NCI-H226 (cell line): ENCODE data around the gene NCKAP5.

Experiments
- DNase-seq: peaks from one replicate; pipeline ENCODE4 v3.0.0-alpha.2; 2015

NCKAP5 gene

GRCh38 chr2:133456971-133457370, 111.3 kb downstream of the NCKAP5 start:
- no peak for DNase-seq

DNA sequence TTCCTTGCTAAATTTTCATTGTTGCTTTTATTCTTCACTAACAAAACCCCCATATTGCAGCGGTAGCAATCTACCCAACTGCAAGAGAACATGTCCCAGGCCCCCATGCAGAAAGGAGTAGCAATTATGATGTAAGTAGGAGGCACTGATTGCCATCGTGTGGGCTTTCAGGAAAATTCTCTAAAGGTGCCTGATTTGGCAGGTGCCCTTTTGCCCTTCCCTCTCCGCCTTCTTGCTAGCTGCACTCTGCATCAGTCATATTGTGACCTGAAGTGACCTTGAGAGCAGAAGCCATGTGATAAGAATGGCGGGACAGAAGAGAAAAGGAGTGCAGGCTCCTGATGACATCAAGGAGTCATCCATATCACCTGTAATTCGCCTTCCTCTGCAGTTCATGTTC, 112.1 kb downstream of the NCKAP5 start:
- no peak for DNase-seq

- DNase-seq: no peak
Measured at GRCh38 chr2:133453032-133453431, 115.2 kb downstream of the NCKAP5 start.

DNA sequence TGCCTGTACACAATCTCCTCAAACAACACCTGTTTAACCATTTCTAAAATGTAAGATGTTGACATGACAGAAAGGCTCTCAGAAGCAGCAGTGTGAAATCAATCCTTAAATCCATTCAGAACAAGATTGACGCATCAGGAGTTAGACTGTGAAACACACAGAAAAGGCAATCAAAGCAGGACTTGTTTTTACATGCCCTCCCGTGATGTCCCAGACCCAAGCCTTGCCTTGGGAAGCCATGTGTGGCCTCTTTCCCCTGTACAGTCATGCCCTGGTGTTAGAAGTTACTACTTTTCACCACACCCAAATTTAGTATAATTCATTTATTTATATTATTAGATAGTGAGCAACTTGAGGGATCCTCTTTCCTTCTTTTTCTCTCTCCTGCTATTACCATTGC, 115.7 kb downstream of the NCKAP5 start:
- DNase-seq: no peak

GRCh38 chr2:133452146-133452545, 116.1 kb downstream of the NCKAP5 start:
- DNase-seq: no peak

DNA sequence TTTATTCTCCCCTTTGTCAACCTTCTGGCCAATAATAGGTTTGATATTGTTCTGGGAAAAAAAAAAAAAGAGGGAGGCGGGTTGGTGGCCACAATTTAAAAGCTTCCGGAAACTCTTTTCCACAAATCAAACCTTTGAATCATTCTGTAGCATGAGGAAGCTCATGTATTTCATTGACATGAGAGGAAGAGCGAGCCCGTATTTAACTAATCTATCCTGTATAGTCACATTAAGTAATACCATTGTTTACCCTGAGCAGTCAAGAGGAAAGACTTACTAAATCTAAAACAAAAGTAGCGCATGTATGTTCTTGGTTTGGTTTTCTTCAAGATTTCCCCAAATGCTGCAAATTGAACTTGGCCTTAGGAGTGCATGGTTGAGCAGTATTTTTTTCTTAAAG, 120.1 kb downstream of the NCKAP5 start:
- no peak for DNase-seq

DNA sequence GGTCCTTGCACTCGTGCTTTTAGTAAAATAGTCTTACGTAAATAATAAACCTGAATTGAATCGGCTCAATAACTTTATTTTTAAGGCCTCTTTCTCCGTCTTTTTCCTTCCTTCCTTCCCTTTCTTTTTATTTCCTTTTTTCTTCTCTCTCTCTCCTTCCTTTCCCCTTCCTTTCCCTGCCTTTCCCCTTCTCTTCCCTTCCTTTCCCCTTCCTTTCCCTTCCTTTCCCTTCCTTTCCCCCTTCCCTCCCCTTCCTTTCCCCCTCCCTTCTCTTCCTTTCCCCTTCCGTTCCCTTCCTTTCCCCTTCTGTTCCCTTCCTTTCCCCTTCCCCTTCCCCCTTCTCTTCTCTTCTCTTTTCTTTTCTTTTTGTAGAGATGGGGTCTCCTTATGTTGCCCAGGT, 121.0 kb downstream of the NCKAP5 start:
- no peak for DNase-seq

- no peak for DNase-seq
Measured at GRCh38 chr2:133444465-133444864, 123.8 kb downstream of the NCKAP5 start.

DNA sequence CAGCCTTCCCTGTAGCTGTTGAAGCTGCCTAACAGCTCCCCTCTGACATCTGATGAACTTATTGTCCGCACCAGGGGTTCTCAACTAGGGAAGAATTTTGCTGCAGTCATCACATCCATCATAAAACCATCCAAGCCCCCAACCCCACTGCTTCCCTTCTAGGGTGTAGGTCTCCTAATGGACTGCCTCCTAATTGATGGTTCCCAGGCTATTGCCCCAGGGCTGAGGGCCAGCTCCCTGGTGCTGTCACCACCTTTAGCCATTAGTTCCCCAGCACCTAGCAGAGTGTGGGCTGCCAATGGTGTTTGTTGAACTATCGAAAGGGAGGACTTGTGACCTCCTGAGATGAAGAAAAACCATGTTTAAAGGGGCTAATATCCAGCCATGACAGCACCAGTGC, 125.9 kb downstream of the NCKAP5 start:
- DNase-seq: no peak

- no peak for DNase-seq
Measured at GRCh38 chr2:133439565-133439920, 128.7 kb downstream of the NCKAP5 start.

DNA sequence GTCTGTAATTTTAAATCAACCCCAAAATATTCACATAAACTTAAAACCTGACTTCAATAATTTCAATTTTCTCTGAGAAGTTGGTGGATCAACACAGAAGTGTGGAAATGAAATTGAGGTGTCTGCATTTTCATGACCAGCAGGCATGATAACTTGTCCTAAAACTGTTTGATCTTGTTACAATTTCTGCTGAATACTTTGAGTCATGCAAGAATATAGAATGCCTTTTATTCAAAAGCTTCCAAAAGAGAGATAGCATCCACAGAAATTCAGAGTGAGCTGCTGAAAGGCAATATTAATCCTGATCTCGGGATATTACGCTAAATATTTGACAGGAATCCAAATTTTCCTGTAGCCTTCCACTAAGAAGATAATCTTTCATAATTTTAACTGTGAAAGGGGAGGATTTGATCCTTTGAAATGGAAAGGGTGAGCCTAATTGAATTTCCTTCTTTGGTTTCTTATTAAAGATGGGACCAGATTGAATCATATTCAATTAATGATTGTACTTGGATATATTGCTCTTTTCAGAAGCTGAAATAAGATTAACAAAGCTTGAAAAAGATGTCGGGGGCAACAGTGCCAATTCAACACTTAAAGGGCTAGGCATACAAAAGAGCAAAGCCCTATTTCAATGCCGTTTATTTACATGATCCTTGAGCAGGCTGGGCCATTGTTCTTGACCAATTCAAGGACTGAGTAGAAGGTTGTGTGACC, 129.3 kb downstream of the NCKAP5 start:
- DNase-seq: no peak

DNA sequence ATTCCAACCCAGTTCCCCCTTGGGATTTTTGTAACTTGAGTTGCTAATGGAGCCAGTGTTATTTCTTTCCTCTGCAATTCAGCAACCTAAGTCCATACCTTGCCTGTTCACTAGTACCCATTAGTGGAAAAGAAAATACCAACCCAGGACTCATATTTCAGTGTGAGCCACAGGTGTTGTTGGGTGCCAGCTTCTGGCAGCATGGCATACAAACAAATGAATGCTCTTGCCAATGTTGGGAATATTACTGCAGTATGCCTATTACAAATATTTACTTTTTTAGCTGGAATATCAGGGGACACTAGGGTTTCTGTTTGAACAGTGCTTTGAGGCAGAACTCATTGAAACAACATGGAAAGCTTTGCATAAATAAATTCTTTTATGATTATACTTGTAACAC, 130.2 kb downstream of the NCKAP5 start:
- DNase-seq: no peak

- DNase-seq: no peak
Measured at GRCh38 chr2:133437492-133437891, 130.8 kb downstream of the NCKAP5 start.

DNA sequence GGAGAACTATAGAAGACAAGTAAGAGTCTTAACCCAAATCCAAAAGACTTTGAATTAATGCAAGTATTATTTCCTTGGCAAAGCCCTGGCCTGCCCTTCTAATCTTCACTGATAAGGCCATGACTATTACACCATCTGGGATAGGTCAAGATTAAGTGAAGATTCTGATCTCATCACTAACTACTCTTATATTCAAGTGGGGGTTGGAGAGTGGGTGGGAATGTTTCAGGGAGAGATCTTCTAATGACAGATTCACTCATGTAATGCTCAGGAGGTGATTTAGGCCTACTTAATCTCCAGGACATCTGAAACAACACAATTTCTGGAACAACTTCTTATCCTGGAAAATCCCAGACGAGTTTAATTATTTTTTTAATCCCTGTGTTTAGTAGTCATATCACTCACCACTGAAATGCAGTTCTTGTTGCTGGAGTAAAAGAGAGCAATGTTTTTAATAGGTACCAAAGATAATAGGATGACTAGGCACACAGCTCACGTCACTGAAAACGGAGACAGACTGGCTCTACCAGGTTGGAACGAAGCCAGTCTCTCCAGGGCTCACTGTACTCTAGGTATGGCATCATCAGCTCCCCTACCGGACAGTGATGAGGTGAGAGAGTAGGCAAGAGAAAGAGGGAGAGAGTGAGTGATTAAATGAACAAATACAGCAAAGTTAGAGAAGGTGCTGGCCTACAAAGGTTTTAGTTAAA, 133.1 kb downstream of the NCKAP5 start:
- DNase-seq: peak; percentile 96

DNA sequence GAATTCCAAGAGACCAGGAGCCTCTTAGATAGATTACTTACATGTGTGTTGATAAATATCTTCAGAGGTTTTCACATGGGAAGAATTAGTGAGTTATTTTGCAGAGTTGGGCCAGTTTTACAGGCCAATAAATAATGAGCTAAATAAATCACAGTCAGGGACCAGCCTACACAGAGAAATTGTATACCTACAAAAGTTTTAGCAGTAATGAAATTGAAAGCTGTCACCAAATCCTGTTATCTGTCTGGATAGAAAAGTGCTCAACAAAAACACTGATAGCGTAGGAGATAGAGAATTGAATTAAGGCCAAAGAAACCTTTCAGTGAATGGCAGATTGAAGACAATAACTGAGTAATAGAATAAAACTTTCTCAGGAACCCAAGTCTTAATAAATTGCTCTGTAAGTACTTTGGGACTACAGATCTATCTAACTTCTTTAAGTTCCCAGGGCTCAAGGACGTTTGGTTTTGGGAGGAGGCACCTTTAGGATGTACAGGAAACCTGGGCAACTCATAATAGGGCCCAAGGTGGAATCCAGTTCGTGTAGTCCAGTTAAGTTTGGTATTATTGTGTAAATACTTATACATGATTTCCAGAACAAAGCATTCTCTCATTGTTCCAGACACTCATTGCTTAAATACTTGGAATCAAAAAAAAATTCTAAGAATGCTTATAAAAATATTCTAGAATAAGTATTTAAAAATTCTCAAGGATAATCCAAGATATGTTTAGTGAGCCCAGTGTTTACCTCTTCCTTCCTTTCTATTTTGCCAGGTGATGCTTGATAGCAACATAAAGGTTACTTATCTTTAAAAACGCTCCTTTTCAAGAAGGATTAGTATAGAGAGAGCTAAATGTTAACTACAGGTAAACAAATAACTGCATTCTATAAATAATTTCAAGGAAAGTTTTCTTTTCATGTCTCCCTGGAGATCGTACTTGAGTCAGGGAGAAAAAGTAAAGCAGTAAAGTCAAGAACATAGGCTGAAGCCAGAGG, 134.5 kb downstream of the NCKAP5 start:
- no peak for DNase-seq

DNA sequence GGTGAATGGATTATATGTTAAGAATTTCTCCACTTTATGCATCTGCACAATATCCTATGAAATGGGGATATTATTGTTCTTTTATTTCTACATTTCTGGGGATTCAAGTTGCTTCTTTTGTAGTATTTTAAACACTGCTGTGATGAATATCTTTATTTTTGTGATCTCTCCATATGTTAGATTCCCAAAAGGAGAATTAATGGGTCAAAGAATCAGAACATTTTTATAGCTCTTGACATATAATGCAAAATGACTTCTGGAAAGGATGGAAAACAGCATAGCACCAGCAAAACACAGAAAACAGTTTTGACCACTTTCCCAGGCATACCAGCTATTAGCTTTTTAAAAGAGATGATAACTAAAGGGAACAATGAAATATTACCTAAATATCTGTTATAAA, 135.5 kb downstream of the NCKAP5 start:
- no peak for DNase-seq

DNA sequence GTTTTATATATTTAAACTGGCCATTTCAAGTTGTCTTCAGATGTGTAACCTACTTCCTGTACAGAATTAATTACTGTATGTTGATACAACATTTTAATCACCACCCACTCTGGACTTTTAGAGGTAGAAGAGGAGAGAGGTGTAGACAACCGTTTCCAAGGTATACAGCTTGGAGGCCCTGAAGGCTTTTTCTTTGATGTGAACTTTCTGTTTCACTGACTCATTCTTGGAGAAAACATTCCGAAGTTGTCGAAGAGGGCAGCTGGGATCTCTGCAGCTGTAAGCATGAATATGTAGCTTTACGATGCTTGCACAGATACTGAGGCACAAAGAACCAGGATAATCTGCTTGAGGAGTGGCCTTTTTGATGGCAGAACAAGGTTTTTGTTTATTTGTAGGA, 137.0 kb downstream of the NCKAP5 start:
- DNase-seq: peak; percentile 66

DNA sequence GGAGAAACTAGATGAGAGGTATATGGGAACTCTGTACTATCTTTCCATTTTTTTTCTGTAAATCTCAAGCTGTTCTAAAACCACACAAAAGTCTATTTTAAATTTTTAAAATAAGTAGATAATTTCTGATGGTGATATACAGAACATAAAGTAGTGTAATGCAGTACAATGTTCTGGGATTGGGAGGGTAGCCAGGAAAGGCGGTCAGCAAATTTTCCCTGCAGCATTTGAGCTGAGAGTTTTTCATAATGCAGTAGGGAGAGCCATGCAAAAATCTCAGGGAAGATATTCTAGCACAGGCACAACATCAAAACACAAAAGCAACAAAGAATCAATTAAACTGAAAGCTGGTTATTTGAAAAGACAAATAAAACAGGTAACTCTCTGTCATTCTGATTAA, 141.5 kb downstream of the NCKAP5 start:
- DNase-seq: no peak

GRCh38 chr2:133425612-133426011, 142.7 kb downstream of the NCKAP5 start:
- no peak for DNase-seq

- DNase-seq: peak; percentile 37
Measured at GRCh38 chr2:133424876-133425275, 143.4 kb downstream of the NCKAP5 start.

DNA sequence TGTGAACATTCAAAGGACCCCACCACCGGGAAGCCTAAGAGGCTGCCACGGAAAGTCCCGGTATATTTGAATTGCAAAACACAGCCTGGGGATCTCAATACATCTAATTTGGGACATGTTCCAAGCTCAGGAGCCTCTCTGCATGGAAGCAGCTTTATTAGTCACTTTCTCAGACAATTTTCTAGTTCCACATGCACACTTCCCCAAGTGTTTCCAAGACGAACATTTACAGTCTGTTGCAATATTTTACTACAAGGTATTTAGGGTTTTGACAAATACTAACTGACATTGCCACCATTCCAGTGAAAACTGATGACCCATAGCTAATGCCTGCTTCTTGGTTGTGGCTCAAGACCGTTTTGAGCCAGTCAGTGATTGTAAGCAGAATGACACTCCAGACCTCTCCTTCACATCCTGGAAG, 145.3 kb downstream of the NCKAP5 start:
- DNase-seq: no peak

GRCh38 chr2:133421516-133422324, 146.5 kb downstream of the NCKAP5 start:
- no peak for DNase-seq

DNA sequence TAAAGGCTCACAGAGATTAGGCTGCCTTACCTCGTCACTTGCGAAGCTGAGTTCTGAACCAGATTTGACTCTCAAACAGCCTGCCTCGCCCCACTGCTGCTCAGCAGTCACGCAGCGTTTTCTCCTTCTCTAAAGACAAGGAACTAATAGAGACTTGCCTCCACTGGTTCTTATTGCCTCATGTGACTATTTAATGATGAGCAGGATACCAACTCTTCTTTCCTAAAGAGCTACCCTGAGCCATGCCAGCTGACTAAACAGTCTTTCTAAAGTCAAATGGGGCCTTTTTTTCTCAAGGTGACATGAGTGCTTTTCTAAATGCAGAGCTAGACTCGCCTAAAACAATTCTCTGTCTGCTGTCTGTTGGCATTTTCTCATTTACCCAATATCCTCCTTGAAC, 147.5 kb downstream of the NCKAP5 start:
- DNase-seq: no peak
